Measurements from ENCODE around the gene CENPM.

Gene CENPM

GRCh38 chr22:41946629-41947423 is at the start of gene CENPM:
Gene CENPM, minus strand, starts transcription at chr22:41947152. Its CDS starts 76 bp downstream, at chr22:41947076.
- no peaks in the 10 kb centered on the region for H3K9me3 Mint-ChIP-seq (ENCODE audit: low read depth)
- H3K36me3 Mint-ChIP-seq = peaks cover 4% of the 10 kb centered on the region
- peak within 1 kb of the TSS; percentile 88 for H3K4me3 Mint-ChIP-seq
- peak within 1 kb of the TSS; percentile 75 for H3K27ac Mint-ChIP-seq
- H3K4me1 Mint-ChIP-seq (ENCODE audit: low read depth) = peaks cover 8% of the 10 kb centered on the region
- H3K27me3 Mint-ChIP-seq = no peaks in the 10 kb centered on the region

- Mint-ChIP-seq H3K4me1 (ENCODE audit: low read depth) (peaks cover 18% of the 10 kb centered on the region), H3K4me3 (no peak overlapping the region), H3K36me3 (peaks cover 4% of the 10 kb centered on the region), H3K27me3 (no peaks in the 10 kb centered on the region), H3K9me3 (ENCODE audit: low read depth) (no peaks in the 10 kb centered on the region), H3K27ac (no peak overlapping the region)
Observed at GRCh38 chr22:41995211-41995610, 48.3 kb upstream of the CENPM start.

- no peak overlapping the region for H3K4me3 Mint-ChIP-seq
- no peaks in the 10 kb centered on the region for H3K27me3 Mint-ChIP-seq
- H3K27ac Mint-ChIP-seq = no peak overlapping the region
- H3K4me1 Mint-ChIP-seq (ENCODE audit: low read depth) = no peaks in the 10 kb centered on the region
- no peaks in the 10 kb centered on the region for H3K36me3 Mint-ChIP-seq
- H3K9me3 Mint-ChIP-seq (ENCODE audit: low read depth) = no peaks in the 10 kb centered on the region
Observed at GRCh38 chr22:41992496-41992895, 45.5 kb upstream of the CENPM start.

- no peaks in the 10 kb centered on the region for H3K27me3 Mint-ChIP-seq
- peaks cover under 1% of the 10 kb centered on the region for H3K36me3 Mint-ChIP-seq
- H3K4me3 Mint-ChIP-seq = no peak overlapping the region
- no peaks in the 10 kb centered on the region for H3K9me3 Mint-ChIP-seq (ENCODE audit: low read depth)
- no peaks in the 10 kb centered on the region for H3K4me1 Mint-ChIP-seq (ENCODE audit: low read depth)
- no peak overlapping the region for H3K27ac Mint-ChIP-seq
Observed at GRCh38 chr22:41991111-41991510, 44.2 kb upstream of the CENPM start.

- Mint-ChIP-seq H3K27me3 (no peaks in the 10 kb centered on the region), H3K4me1 (ENCODE audit: low read depth) (no peaks in the 10 kb centered on the region), H3K4me3 (no peak overlapping the region), H3K36me3 (peaks cover 2% of the 10 kb centered on the region), H3K27ac (no peak overlapping the region), H3K9me3 (ENCODE audit: low read depth) (no peaks in the 10 kb centered on the region)
Observed at GRCh38 chr22:41989246-41989645, 42.3 kb upstream of the CENPM start.

GRCh38 chr22:41987276-41987675 is 40.3 kb upstream of the CENPM start:
- Mint-ChIP-seq H3K9me3 (ENCODE audit: low read depth) (no peaks in the 10 kb centered on the region), H3K36me3 (peaks cover 2% of the 10 kb centered on the region), H3K27me3 (no peaks in the 10 kb centered on the region), H3K4me1 (ENCODE audit: low read depth) (no peaks in the 10 kb centered on the region), H3K27ac (no peak overlapping the region), H3K4me3 (no peak overlapping the region)

- Mint-ChIP-seq H3K27ac (no peak overlapping the region), H3K9me3 (ENCODE audit: low read depth) (no peaks in the 10 kb centered on the region), H3K4me3 (no peak overlapping the region), H3K27me3 (no peaks in the 10 kb centered on the region), H3K36me3 (peaks cover 2% of the 10 kb centered on the region), H3K4me1 (ENCODE audit: low read depth) (no peaks in the 10 kb centered on the region)
Observed at GRCh38 chr22:41983513-41984405, 36.8 kb upstream of the CENPM start.

- no peaks in the 10 kb centered on the region for H3K9me3 Mint-ChIP-seq (ENCODE audit: low read depth)
- no peak overlapping the region for H3K4me3 Mint-ChIP-seq
- no peak overlapping the region for H3K27ac Mint-ChIP-seq
- H3K4me1 Mint-ChIP-seq (ENCODE audit: low read depth) = no peaks in the 10 kb centered on the region
- peaks cover 2% of the 10 kb centered on the region for H3K36me3 Mint-ChIP-seq
- H3K27me3 Mint-ChIP-seq = peaks cover 4% of the 10 kb centered on the region
Observed at GRCh38 chr22:41982865-41983264, 35.9 kb upstream of the CENPM start.

GRCh38 chr22:41979423-41980250 is 32.7 kb upstream of the CENPM start:
- Mint-ChIP-seq H3K4me3 (no peak overlapping the region), H3K27ac (no peak overlapping the region), H3K27me3 (peaks cover 15% of the 10 kb centered on the region), H3K36me3 (no peaks in the 10 kb centered on the region), H3K9me3 (ENCODE audit: low read depth) (no peaks in the 10 kb centered on the region), H3K4me1 (ENCODE audit: low read depth) (peaks cover 6% of the 10 kb centered on the region)

- H3K4me3 Mint-ChIP-seq = no peak overlapping the region
- no peaks in the 10 kb centered on the region for H3K36me3 Mint-ChIP-seq
- H3K4me1 Mint-ChIP-seq (ENCODE audit: low read depth) = peaks cover 6% of the 10 kb centered on the region
- no peaks in the 10 kb centered on the region for H3K9me3 Mint-ChIP-seq (ENCODE audit: low read depth)
- H3K27me3 Mint-ChIP-seq = peaks cover 15% of the 10 kb centered on the region
- no peak overlapping the region for H3K27ac Mint-ChIP-seq
Observed at GRCh38 chr22:41978732-41979131, 31.8 kb upstream of the CENPM start.

GRCh38 chr22:41976961-41977566 is 30.1 kb upstream of the CENPM start:
- no peak overlapping the region for H3K27ac Mint-ChIP-seq
- peaks cover 23% of the 10 kb centered on the region for H3K27me3 Mint-ChIP-seq
- H3K9me3 Mint-ChIP-seq (ENCODE audit: low read depth) = no peaks in the 10 kb centered on the region
- peaks cover 6% of the 10 kb centered on the region for H3K4me1 Mint-ChIP-seq (ENCODE audit: low read depth)
- H3K4me3 Mint-ChIP-seq = peak overlapping the region; percentile 57
- H3K36me3 Mint-ChIP-seq = no peaks in the 10 kb centered on the region

GRCh38 chr22:41976070-41976901 is 29.3 kb upstream of the CENPM start:
- Mint-ChIP-seq H3K4me3 (peak overlapping the region; percentile 79), H3K27ac (no peak overlapping the region), H3K4me1 (ENCODE audit: low read depth) (peaks cover 6% of the 10 kb centered on the region), H3K36me3 (no peaks in the 10 kb centered on the region), H3K9me3 (ENCODE audit: low read depth) (no peaks in the 10 kb centered on the region), H3K27me3 (peaks cover 23% of the 10 kb centered on the region)

GRCh38 chr22:41975299-41976069 is 28.5 kb upstream of the CENPM start:
- H3K27me3 Mint-ChIP-seq = peaks cover 23% of the 10 kb centered on the region
- H3K27ac Mint-ChIP-seq = no peak overlapping the region
- peak overlapping the region; percentile 79 for H3K4me3 Mint-ChIP-seq
- peaks cover 6% of the 10 kb centered on the region for H3K4me1 Mint-ChIP-seq (ENCODE audit: low read depth)
- H3K36me3 Mint-ChIP-seq = no peaks in the 10 kb centered on the region
- H3K9me3 Mint-ChIP-seq (ENCODE audit: low read depth) = no peaks in the 10 kb centered on the region
